Skin of body (tissue), 2 donors: ENCODE data around the gene TMEM161A. TPM values are rescaled to one million over a fixed set of nuclear protein-coding genes. Genes with fewer than 3 reads are reported as not detected.
"Not testable (repeated sequence)": the region's sequence is repeated elsewhere in the genome, so short reads cannot be mapped to it uniquely, and the experiment has no call there.

ENCODE experiments used
- DNase-seq: peaks from one replicate; lab custom pipeline; 2025; lab: John Stamatoyannopoulos, UW
- total RNA-seq: library from RNA; depleted of rRNA; stranded (reverse); fragments of >200 nt; gene quantifications from one replicate; pipeline ENCODE4 v1.2.3, GENCODE V29; 2014

Gene TMEM161A
- total RNA-seq, 1 donor from 2014 or later: 9.7 TPM

- no peak for DNase-seq
Observed at GRCh38 chr19:19155495-19156219, 17.4 kb upstream of the TMEM161A start.

GRCh38 chr19:19154768-19155494, 16.7 kb upstream of the TMEM161A start:
- DNase-seq: no peak

- no peak for DNase-seq
Observed at GRCh38 chr19:19152668-19153384, 14.5 kb upstream of the TMEM161A start.

GRCh38 chr19:19151418-19151817, 13.1 kb upstream of the TMEM161A start:
- no peak for DNase-seq

- DNase-seq: no peak
Observed at GRCh38 chr19:19149435-19149834, 11.2 kb upstream of the TMEM161A start.

- DNase-seq: not testable (repeated sequence)
Observed at GRCh38 chr19:19148504-19148903, 10.2 kb upstream of the TMEM161A start.

- no peak for DNase-seq
Observed at GRCh38 chr19:19147344-19147743, 9.1 kb upstream of the TMEM161A start.

GRCh38 chr19:19146865-19147264, 8.6 kb upstream of the TMEM161A start:
- DNase-seq: no peak

GRCh38 chr19:19145684-19146608, 7.7 kb upstream of the TMEM161A start:
- peak; percentile 53 for DNase-seq

- no peak for DNase-seq
Observed at GRCh38 chr19:19145281-19145680, 7.0 kb upstream of the TMEM161A start.

- DNase-seq: no peak
Observed at GRCh38 chr19:19142347-19142746, 4.1 kb upstream of the TMEM161A start.

- no peak for DNase-seq
Observed at GRCh38 chr19:19140476-19140875, 2.2 kb upstream of the TMEM161A start.

GRCh38 chr19:19139876-19140229, 1.6 kb upstream of the TMEM161A start:
- DNase-seq: no peak

- no peak for DNase-seq
Observed at GRCh38 chr19:19137556-19138108, 646 bp downstream of the TMEM161A start.

- DNase-seq: not testable (repeated sequence)
Observed at GRCh38 chr19:19135713-19136112, 2.6 kb downstream of the TMEM161A start.

GRCh38 chr19:19134687-19135158, 3.6 kb downstream of the TMEM161A start:
- DNase-seq: no peak

- no peak for DNase-seq
Observed at GRCh38 chr19:19133985-19134384, 4.3 kb downstream of the TMEM161A start.

GRCh38 chr19:19132912-19133311, 5.4 kb downstream of the TMEM161A start:
- DNase-seq: no peak

GRCh38 chr19:19131989-19132388, 6.3 kb downstream of the TMEM161A start:
- no peak for DNase-seq

GRCh38 chr19:19126102-19126501, 12.2 kb downstream of the TMEM161A start:
- no peak for DNase-seq

GRCh38 chr19:19123386-19123785, 14.9 kb downstream of the TMEM161A start:
- DNase-seq: no peak
